Fibroblast of gingiva (primary cell): ENCODE data around the gene DUS2.
"Not testable (repeated sequence)": the region's sequence is repeated elsewhere in the genome, so short reads cannot be mapped to it uniquely, and the experiment has no call there.

Experiments
- DNase-seq: peaks from one replicate; pipeline ENCODE4 v3.0.0-alpha.2; 2011; ENCODE audit warnings: low read depth

Gene DUS2

DNA sequence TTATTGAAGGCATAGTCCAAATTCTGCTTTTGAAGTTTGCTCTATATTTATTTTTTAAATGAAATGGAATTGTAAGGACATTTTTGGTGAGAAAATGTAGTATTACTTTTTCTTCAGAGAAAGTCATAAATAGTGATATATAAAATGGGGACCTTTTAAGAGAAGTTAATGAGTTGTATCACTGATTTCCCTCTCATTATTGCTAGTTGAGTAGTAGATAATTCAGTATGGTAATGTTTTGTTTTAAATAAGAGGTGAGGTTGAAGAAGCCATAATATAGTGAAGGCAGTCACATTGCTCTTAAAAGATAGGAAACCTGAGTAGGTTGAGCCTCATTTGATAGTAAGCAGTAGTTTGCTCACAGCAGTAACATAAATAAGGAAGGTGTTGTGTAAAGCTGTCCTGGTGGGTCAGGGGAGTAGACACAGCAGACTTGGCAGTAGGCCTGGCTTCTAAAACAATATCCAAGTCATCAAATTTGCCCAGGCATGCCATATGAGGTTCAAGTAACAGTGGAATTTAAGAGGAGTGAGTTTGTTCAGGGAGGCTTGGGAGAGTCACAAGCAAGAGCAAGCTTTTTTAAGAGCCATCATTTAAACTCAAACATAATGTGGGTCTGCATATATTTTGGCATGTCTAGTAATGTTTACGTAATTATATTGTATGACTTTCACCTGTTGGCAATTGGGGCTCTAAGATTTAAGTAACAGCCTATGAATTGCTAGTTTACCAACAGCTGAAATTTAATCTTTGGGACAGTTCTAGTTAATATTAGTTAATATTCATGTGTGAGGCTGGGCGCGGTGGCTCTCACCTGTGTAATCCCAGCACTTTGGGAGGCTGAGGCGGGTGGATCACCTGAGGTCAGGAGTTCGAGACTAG, 68.5 kb downstream of the DUS2 start:
- DNase-seq, result peak; percentile 66

- DNase-seq, result not testable (repeated sequence)
These were observed 69.2 kb downstream of the DUS2 start for GRCh38 chr16:68092275-68092674.

GRCh38 chr16:68093816-68094613, 70.9 kb downstream of the DUS2 start:
- peak; percentile 53 for DNase-seq

- DNase-seq, result no peak
These were observed 71.5 kb downstream of the DUS2 start for GRCh38 chr16:68094614-68094934.

- no peak for DNase-seq
These were observed 73.4 kb downstream of the DUS2 start for GRCh38 chr16:68096491-68096890.

GRCh38 chr16:68097088-68097487, 74.0 kb downstream of the DUS2 start:
- DNase-seq, result no peak

DNA sequence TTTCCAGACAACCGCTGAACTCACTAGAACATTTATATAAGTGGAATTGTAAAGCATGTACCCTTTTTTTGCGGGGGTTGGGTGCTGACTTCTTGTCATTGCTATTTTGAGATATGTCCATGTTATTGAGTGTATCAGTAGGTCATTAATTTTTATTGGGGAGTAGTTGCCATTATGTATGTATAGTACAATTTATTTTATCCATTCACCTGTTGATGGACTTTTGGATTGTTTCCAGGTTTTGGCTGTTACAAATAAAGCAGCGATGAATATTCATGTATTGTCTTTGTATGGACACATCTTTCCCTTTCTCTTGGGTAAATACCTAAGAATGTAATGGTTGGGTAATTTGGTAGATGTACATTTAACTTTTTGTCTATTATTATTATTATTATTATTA, 74.8 kb downstream of the DUS2 start:
- no peak for DNase-seq

- DNase-seq, result no peak
These were observed 77.4 kb downstream of the DUS2 start for GRCh38 chr16:68100488-68100887.

DNA sequence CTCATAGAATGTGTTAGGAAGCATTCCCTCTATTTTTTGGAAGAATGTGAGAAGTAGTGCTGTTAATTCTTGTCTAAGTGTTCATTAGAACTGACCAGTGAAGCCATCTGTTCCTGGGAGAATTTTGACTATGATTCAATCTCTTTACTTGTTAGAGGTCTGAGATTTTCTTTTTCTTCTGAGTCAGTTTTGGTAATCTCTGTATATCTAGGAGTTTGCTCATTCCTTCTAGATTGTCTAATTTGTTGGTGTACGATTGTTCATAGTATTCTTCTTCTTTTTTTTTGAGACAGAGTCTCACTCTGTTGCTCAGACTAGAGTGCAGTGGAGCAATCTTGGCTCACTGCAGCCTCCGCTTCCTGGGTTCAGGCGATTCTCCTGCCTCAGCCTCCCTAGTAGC, 82.5 kb downstream of the DUS2 start:
- DNase-seq, result no peak

- not testable (repeated sequence) for DNase-seq
These were observed 84.3 kb downstream of the DUS2 start for GRCh38 chr16:68107230-68107928.

DNA sequence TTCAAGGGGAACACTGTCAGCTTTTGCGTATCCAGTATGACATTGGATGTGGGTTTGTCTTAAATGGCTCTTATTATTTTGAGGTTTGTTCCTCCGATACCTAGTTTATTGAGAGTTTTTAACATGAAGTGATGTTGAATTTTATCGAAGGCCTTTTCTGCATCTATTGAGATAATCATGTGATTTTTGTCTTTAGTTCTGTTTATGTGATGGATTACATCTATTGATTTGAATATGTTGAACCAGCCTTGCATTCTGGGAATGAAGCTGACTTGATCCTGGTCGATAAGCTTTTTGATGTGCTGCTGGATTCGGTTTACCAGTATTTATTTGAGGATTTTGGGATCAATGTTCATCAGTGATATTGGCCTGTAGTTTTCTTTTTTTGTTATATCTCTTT, 86.1 kb downstream of the DUS2 start:
- DNase-seq, result not testable (repeated sequence)

DNA sequence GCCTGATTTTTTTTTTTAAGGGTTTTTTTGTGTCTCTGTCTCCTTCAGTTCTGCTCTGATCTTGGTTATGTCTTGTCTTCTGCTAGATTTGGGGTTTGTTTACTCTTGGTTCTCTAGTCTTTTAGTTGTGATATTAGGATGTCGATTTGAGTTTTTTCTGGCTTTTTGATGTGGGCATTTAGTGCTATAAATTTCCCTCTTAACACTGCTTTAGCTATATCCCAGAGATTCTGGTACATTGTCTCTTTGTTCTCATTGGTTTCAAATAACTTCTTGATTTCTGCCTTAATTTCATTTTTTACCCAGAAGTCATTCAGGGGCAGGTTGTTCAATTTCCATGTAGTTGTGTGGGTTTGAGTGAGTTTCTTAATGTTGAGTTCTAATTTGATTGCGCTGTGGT, 87.5 kb downstream of the DUS2 start:
- not testable (repeated sequence) for DNase-seq

DNA sequence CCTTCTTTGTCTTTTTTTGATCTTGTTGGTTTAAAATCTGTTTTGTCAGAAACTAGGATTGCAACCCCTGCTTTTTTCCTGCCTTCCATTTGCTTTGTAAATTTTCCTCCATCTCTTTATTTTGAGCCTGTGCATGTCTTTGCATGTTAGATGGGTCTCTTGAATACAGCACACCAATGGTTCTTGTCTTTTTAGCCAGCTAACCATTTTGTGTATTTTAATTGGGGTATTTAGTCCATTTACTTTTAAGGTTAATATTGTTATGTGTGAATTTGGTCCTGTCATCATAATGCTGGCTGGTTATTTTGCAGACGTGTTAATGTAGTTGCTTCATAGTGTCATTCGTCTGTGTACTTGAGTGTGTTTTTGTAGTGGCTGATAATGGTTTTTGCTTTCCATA, 88.3 kb downstream of the DUS2 start:
- no peak for DNase-seq

DNA sequence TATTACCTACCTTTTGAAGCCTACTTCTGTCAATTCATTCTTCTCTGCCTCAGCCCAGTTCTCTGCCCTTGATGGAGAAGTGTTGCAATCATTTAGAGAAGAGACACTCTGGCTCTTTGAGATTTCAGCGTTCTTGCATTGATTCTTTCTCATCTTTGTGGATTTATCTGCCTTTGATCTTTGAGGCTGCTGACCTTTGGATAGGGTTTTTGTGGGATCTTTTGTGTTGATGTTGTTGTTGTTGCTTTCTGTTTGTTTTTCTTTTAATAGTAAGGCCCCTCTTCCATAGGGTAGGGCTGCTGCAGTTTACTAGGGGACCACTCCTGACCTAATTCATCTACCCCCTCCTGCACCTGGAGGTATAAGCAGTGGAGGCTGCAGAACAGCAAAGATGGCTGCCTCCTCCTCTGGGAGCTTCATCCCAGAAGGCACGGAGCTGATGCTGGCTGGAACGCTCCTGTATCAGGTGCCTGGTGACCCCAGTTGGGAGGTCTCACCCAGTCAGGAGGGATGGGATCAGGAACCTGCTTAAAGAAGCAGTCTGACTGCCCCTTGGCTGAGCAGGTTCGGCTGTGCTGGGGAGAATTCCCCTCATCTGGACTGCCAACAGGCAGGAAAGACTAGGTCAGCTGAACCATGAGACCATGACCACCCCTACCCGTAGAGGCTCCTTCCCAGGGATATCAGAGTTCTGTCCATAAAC, 90.1 kb downstream of the DUS2 start:
- DNase-seq, result no peak

DNA sequence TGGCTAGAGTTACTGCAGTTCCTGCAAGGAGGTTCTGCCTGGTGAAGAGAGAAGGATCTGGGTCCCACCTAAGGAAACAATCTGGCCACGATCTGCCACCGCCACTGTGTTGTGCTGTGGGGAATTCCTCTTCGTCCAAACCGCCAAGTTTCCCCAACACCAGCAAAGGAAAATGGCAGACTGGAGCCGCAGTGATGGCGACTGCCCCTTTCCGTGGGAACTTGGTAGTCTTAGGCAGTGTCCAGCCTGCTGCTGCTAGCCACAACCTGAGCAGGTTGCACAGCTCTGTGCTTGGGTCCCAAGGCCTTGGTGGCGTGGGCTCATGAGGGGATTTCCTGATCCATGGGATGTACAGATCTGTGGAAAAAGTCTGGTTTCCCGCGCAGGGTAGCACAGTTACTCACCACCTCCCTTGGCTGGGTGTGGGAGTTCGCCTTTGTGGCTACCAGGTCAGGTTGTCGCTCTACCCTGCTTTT, 90.7 kb downstream of the DUS2 start:
- no peak for DNase-seq

- DNase-seq, result not testable (repeated sequence)
These were observed 91.9 kb downstream of the DUS2 start for GRCh38 chr16:68114939-68115338.

DNA sequence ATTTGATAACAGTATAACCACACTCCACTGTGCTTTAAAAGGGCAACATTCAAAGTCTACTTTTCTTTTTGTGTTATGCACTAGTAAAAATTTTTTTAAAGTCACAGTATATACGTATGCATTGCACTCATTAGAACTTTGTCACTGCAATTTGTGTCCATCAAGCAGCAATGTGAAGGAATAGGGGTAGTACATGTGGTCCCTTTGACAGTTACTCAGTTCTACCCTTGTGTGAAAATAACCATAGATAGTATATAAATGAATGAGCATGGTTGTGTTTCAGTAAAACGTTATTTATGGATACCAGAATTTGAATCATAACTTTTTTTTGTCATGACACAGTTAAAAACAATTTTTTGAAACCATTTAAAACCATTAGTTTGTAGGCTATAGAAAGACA, 92.8 kb downstream of the DUS2 start:
- no peak for DNase-seq

DNA sequence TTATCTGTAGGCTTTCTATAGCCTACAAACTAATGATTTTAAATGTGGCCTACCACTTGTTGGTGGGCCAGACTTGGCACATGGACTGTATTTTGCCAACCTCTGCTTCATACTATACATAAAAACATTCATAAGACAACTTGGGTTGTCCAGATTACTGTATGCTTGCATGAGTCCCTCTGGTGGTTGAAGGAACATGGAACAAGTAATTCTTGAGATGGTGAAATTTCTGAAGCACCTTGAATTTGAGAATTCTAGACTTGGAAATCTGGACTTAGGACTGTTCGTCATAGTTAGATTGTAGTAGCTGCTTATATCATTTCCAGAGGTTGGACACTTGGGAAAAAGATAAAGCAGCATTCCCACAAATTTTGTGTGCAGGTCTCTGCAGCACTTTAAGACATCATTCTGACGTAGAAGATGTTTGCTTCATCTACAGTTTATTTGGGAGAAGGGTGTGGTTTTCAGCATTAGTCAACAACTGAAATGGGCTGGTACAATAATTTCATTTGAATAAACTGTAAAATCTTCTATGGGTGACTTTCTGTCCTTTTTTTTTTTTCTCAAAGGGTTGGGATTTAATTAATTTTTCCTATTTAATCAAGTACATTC, 93.3 kb downstream of the DUS2 start:
- peak; percentile 30 for DNase-seq

- DNase-seq, result no peak
These were observed 94.8 kb downstream of the DUS2 start for GRCh38 chr16:68117884-68118283.

GRCh38 chr16:68118954-68119353, 95.9 kb downstream of the DUS2 start:
- not testable (repeated sequence) for DNase-seq

DNA sequence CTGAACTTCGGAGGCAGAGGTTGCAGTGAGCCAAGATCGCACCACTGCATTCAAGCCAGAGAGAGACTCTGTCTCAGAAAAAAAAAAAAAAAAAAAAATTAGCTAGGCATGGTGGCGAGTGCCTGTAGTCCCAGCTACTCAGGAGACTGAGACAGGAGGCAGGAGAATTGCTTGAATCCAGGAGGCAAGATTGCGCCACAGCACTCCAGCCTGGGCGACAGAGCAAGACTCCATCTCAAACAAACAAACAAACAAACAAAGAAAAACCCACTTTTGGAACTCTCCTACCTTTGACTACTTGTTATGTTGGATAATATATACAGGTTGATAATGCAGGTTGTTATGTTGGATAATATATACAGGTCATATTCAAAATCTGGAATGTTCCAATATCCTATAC, 97.4 kb downstream of the DUS2 start:
- not testable (repeated sequence) for DNase-seq
